GM12878 (cell line): ENCODE results near the gene APPL2.

Experiments
- CREB1 ChIP-seq: IDR thresholded peaks from 2 replicates; pipeline ENCODE4 v1.6.1; 2012; ENCODE audit warnings: low read depth, mild to moderate bottlenecking, inconsistent platforms
- CTCF ChIP-seq, 3 experiments: IDR thresholded peaks in 2 of 3; conservative IDR thresholded peaks in 1 of 3; 2 replicates each; pipeline ENCODE4 v1.5.1; 2011; ENCODE audit warnings: low read depth in 3 of 3, low read length in 3 of 3, mild to moderate bottlenecking in 3 of 3, control low read depth in 2 of 3, moderate library complexity in 2 of 3, inconsistent platforms in 1 of 3, mixed read lengths in 1 of 3; ENCODE audit not compliant: control insufficient read depth in 2 of 3, insufficient read depth in 1 of 3; ENCODE audit errors: extremely low read depth in 1 of 3
- EZH2 ChIP-seq: IDR thresholded peaks from 2 replicates; pipeline ENCODE4 v1.6.1; 2012; ENCODE audit warnings: low read depth, mild to moderate bottlenecking, control low read depth, inconsistent platforms, low read length, borderline replicate concordance; ENCODE audit not compliant: control insufficient read depth
- HCFC1 ChIP-seq: fragments of 150-350 bp; IDR thresholded peaks from 2 replicates; pipeline ENCODE4 v1.6.1; 2014; ENCODE audit warnings: low read length
- MAX ChIP-seq: IDR thresholded peaks from 2 replicates; pipeline ENCODE4 v1.6.1; 2012; ENCODE audit warnings: low read depth, low read length, improper control_type of control experiment
- POLR2A ChIP-seq: IDR thresholded peaks from 2 replicates; pipeline ENCODE4 v1.6.1; 2011; ENCODE audit warnings: low read depth, mild to moderate bottlenecking, low read length
- RCOR1 ChIP-seq: conservative IDR thresholded peaks from 2 replicates; pipeline ENCODE4 v1.6.1; 2012; ENCODE audit warnings: low read depth, low read length, improper control_type of control experiment
- SIN3A ChIP-seq: IDR thresholded peaks from 2 replicates; pipeline ENCODE4 v1.6.1; 2012; ENCODE audit warnings: low read depth, low read length, improper control_type of control experiment
- SUZ12 ChIP-seq: fragments of 200-600 bp; sonication (generic); IDR thresholded peaks from one replicate; pipeline ENCODE4 v1.6.1; 2018; ENCODE audit warnings: antibody characterized with exemption, mild to moderate bottlenecking; ENCODE audit not compliant: unreplicated experiment
- TAF1 ChIP-seq: IDR thresholded peaks from 2 replicates; pipeline ENCODE4 v1.6.1; 2011; ENCODE audit warnings: mild to moderate bottlenecking, low read depth, low read length, borderline replicate concordance

- TF ChIP-seq CTCF (IDR thresholded peaks at IDR 0.05 in 2 of 3, conservative IDR thresholded peaks at IDR 0.05 in 1 of 3; ENCODE audit: control insufficient read depth in 2 of 3, extremely low read depth in 1 of 3, insufficient read depth in 1 of 3, low read depth in 3 of 3, low read length in 3 of 3) (no peak), SUZ12 (no peak), RCOR1 (no peak), HCFC1 (no peak), MAX (no peak), EZH2 (no peak), SIN3A (no peak), POLR2A (no peak), TAF1 (no peak), CREB1 (no peak)
Observed at GRCh38 chr12:105219261-105220028, 16.5 kb downstream of the APPL2 start.
